ENCODE measurements around the gene CYP19A1. TPM values are rescaled to one million over a fixed set of nuclear protein-coding genes. Genes with fewer than 3 reads are reported as not detected.

The CYP19A1 gene
- total and polyA plus RNA-seq, 2 donors (not counting 1 experiment from before 2014, with no cell fraction given): not detected

DNA sequence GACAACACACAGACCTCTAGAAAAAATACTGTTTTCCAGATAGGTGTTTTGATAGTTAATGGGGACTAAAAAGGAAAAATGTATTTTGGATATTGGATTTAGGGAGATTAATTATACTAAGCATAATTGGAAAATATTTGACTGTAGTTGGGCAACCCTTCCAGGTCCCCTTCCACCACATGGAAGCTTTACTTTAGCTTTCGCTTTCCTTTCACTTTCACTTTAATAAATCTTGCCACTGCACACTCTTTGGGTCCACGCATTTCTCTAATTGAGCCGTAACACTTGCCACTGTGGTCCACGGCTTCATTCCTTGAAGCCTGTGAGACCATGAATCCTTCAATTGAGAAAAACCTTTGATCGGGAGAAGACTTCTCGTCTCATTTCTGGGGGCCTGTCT lies 18.6 kb upstream of the CYP19A1 start:
- Mint-ChIP-seq H3K27ac (no peak overlapping the region), H3K4me1 (peaks cover 2% of the 10 kb centered on the region), H3K27me3 (peaks cover 7% of the 10 kb centered on the region), H3K4me3 (no peak overlapping the region), H3K9me3 (ENCODE audit: insufficient read depth) (no peaks in the 10 kb centered on the region)
- Histone ChIP-seq H3K4me1 (ENCODE audit: control insufficient read depth in 2 of 2, insufficient read depth in 2 of 2, low read length in 2 of 2) (no peaks in the 10 kb centered on the region), H4K20me1 (ENCODE audit: control insufficient read depth, insufficient read depth, low read length, poor library complexity, severe bottlenecking) (no peaks in the 10 kb centered on the region), H3K4me2 (replicated peaks; ENCODE audit: low read depth, low read length, poor library complexity, severe bottlenecking) (no peak overlapping the region), H3K27ac (ENCODE audit: low read length in 2 of 2) (no peak overlapping the region), H3K9me3 (ENCODE audit: control extremely low read depth in 1 of 3, control insufficient read depth in 2 of 3, insufficient read depth in 1 of 3, low read length in 2 of 3) (no peaks in the 10 kb centered on the region), H3K79me2 (ENCODE audit: control insufficient read depth, insufficient read depth, low read length) (no peaks in the 10 kb centered on the region), H3K27me3 (replicated peaks in 1 of 4; ENCODE audit: control extremely low read depth in 1 of 4, control insufficient read depth in 3 of 4, insufficient read depth in 4 of 4, low read length in 3 of 4) (peaks cover 0 to 3% (median 0%) of the 10 kb centered on the region in 4 experiments), H2AFZ (ENCODE audit: insufficient read depth, low read depth, low read length, poor library complexity, severe bottlenecking) (peak overlapping the region; percentile 33), H3K4me3 (ENCODE audit: control extremely low read depth in 1 of 5, extremely low read depth in 1 of 5, insufficient read depth in 1 of 5, low read depth in 2 of 5, low read length in 4 of 5) (no peak overlapping the region), H3K36me3 (replicated peaks in 1 of 2; ENCODE audit: control extremely low read depth in 1 of 2, control insufficient read depth in 1 of 2, extremely low read depth in 1 of 2, insufficient read depth in 2 of 2, low read length in 1 of 2) (no peaks in the 10 kb centered on the region), H3K9ac (ENCODE audit: low read length) (no peak overlapping the region)
- ATAC-seq (ENCODE audit: low read depth) (no peak), DNase-seq (no peak)
- TF ChIP-seq CTCF (IDR thresholded peaks at IDR 0.05) (no peak), EZH2 (IDR thresholded peaks at IDR 0.05; ENCODE audit: borderline replicate concordance, insufficient read depth, low read depth, low read length, poor library complexity, severe bottlenecking) (no peak)
- 90% methylated on average over 5 of the region's 6 CpGs for WGBS (ENCODE audit: insufficient coverage)
- ChIA-PET CTCF (no interaction called here), POLR2A (no interaction called here)
- intact Hi-C loops (cut with micrococcal nuclease): no loop called here

- Mint-ChIP-seq H3K9me3 (ENCODE audit: insufficient read depth) (no peaks in the 10 kb centered on the region), H3K27me3 (peaks cover 13% of the 10 kb centered on the region), H3K4me1 (peaks cover 2% of the 10 kb centered on the region), H3K4me3 (no peak overlapping the region), H3K27ac (no peak overlapping the region)
- intact Hi-C loops (cut with micrococcal nuclease): no loop called here
- Histone ChIP-seq H3K4me3 (ENCODE audit: control extremely low read depth in 1 of 5, extremely low read depth in 1 of 5, insufficient read depth in 1 of 5, low read depth in 2 of 5, low read length in 4 of 5) (no peak overlapping the region), H3K27ac (ENCODE audit: low read length in 2 of 2) (no peak overlapping the region), H3K9ac (ENCODE audit: low read length) (no peak overlapping the region), H3K27me3 (replicated peaks in 1 of 4; ENCODE audit: control extremely low read depth in 1 of 4, control insufficient read depth in 3 of 4, insufficient read depth in 4 of 4, low read length in 3 of 4) (peaks cover 0 to 3% (median 0%) of the 10 kb centered on the region in 4 experiments), H3K4me1 (ENCODE audit: control insufficient read depth in 2 of 2, insufficient read depth in 2 of 2, low read length in 2 of 2) (no peaks in the 10 kb centered on the region), H3K4me2 (replicated peaks; ENCODE audit: low read depth, low read length, poor library complexity, severe bottlenecking) (no peak overlapping the region), H2AFZ (ENCODE audit: insufficient read depth, low read depth, low read length, poor library complexity, severe bottlenecking) (no peak overlapping the region), H4K20me1 (ENCODE audit: control insufficient read depth, insufficient read depth, low read length, poor library complexity, severe bottlenecking) (no peaks in the 10 kb centered on the region), H3K36me3 (replicated peaks in 1 of 2; ENCODE audit: control extremely low read depth in 1 of 2, control insufficient read depth in 1 of 2, extremely low read depth in 1 of 2, insufficient read depth in 2 of 2, low read length in 1 of 2) (no peaks in the 10 kb centered on the region), H3K9me3 (ENCODE audit: control extremely low read depth in 1 of 3, control insufficient read depth in 2 of 3, insufficient read depth in 1 of 3, low read length in 2 of 3) (no peaks in the 10 kb centered on the region), H3K79me2 (ENCODE audit: control insufficient read depth, insufficient read depth, low read length) (no peaks in the 10 kb centered on the region)
- CTCF ChIA-PET: no interaction called here
- WGBS (ENCODE audit: insufficient coverage): 81% methylated on average over 4 of the region's 5 CpGs
- POLR2A ChIA-PET: no interaction called here
- DNase-seq (no peak), ATAC-seq (ENCODE audit: low read depth) (no peak)
- no peak for TF ChIP-seq EZH2 (IDR thresholded peaks at IDR 0.05; ENCODE audit: borderline replicate concordance, insufficient read depth, low read depth, low read length, poor library complexity, severe bottlenecking)
- TF ChIP-seq CTCF (IDR thresholded peaks at IDR 0.05): no peak
Measured at GRCh38 chr15:51356147-51356546, 17.8 kb upstream of the CYP19A1 start.
